GM23338 (cell line): ENCODE measurements around the gene GCSH. TPM values are rescaled to one million over a fixed set of nuclear protein-coding genes. Genes with fewer than 3 reads are reported as not detected.

Source experiments
- ATAC-seq: fragments of 200-7000 bp; cut with Tn5 transposase; 3 replicates; pipeline ENCODE4 v1.9.1; 2020
- DNase-seq: peaks from one replicate; pipeline ENCODE4 v3.0.0-alpha.2; 2015; ENCODE audit warnings: low spot score
- H2AFZ ChIP-seq: fragments of 200-600 bp; sonication (generic); 2 replicates; pipeline ENCODE4 v1.8.0; 2016; ENCODE audit warnings: antibody characterized with exemption, mild to moderate bottlenecking, moderate library complexity
- H3F3A ChIP-seq: fragments of 200-600 bp; sonication (generic); replicated peaks from 2 replicates; pipeline ENCODE4 v1.8.0; 2017; ENCODE audit warnings: antibody characterized with exemption, mixed run types, low read depth
- H3K27ac ChIP-seq: fragments of 200-600 bp; sonication (generic); 2 replicates; pipeline ENCODE4 v1.6.1; 2016; ENCODE audit warnings: low read depth
- H3K27me3 ChIP-seq: fragments of 200-600 bp; sonication (generic); 2 replicates; pipeline ENCODE4 v1.8.0; 2016; ENCODE audit warnings: mild to moderate bottlenecking, mixed run types, moderate library complexity; ENCODE audit not compliant: insufficient read depth
- H3K36me3 ChIP-seq: fragments of 200-600 bp; sonication (generic); 2 replicates; pipeline ENCODE4 v1.8.0; 2016; ENCODE audit warnings: mild to moderate bottlenecking; ENCODE audit not compliant: insufficient read depth
- H3K4me1 ChIP-seq: fragments of 200-600 bp; sonication (generic); 2 replicates; pipeline ENCODE4 v1.8.0; 2016; ENCODE audit warnings: mild to moderate bottlenecking, moderate library complexity; ENCODE audit not compliant: insufficient read depth
- H3K4me2 ChIP-seq: fragments of 200-600 bp; sonication (generic); 2 replicates; pipeline ENCODE4 v1.7.1; 2017; ENCODE audit warnings: mixed run types
- H3K4me3 ChIP-seq: fragments of 200-600 bp; sonication (generic); 2 replicates; pipeline ENCODE4 v1.6.1; 2016; ENCODE audit warnings: mixed run types
- H3K79me2 ChIP-seq: fragments of 200-600 bp; sonication (generic); replicated peaks from 2 replicates; pipeline ENCODE4 v1.8.0; 2017; ENCODE audit warnings: mild to moderate bottlenecking; ENCODE audit not compliant: insufficient read depth
- H3K9me2 ChIP-seq: fragments of 200-600 bp; sonication (generic); 2 replicates; pipeline ENCODE4 v1.8.0; 2017; ENCODE audit not compliant: insufficient read depth
- H4K20me1 ChIP-seq: fragments of 200-600 bp; sonication (generic); replicated peaks from 2 replicates; pipeline ENCODE4 v1.8.0; 2017; ENCODE audit warnings: mild to moderate bottlenecking; ENCODE audit not compliant: insufficient read depth
- H3K27ac Mint-ChIP-seq: 2 replicates; pipeline ENCODE4 v1.8.0; 2020; ENCODE audit warnings: inconsistent platforms, mild to moderate bottlenecking, moderate library complexity, mixed read lengths
- H3K27me3 Mint-ChIP-seq: 3 replicates; pipeline ENCODE4 v1.8.0; 2022; ENCODE audit warnings: low read depth, mild to moderate bottlenecking, moderate library complexity, mixed read lengths, inconsistent platforms; ENCODE audit not compliant: insufficient read depth, poor library complexity
- H3K36me3 Mint-ChIP-seq: 3 replicates; pipeline ENCODE4 v1.8.0; 2021; ENCODE audit warnings: low read depth, mild to moderate bottlenecking, inconsistent platforms, moderate library complexity, mixed read lengths
- H3K4me1 Mint-ChIP-seq: 3 replicates; pipeline ENCODE4 v1.8.0; 2020; ENCODE audit warnings: mild to moderate bottlenecking, inconsistent platforms, mixed read lengths
- H3K4me3 Mint-ChIP-seq: 3 replicates; pipeline ENCODE4 v1.8.0; 2021; ENCODE audit warnings: moderate library complexity, mild to moderate bottlenecking, inconsistent platforms, mixed read lengths
- H3K9me3 Mint-ChIP-seq: 3 replicates; pipeline ENCODE4 v1.8.0; 2020; ENCODE audit warnings: moderate library complexity, mild to moderate bottlenecking, inconsistent platforms, mixed read lengths
- CREB1 ChIP-seq: fragments of 250-450 bp; sonication (Bioruptor Pico); IDR thresholded peaks from 2 replicates; pipeline ENCODE4 v1.5.0; 2020; ENCODE audit warnings: low read depth, mild to moderate bottlenecking, moderate library complexity
- EZH2 ChIP-seq: fragments of 200-600 bp; sonication (generic); IDR thresholded peaks from one replicate; pipeline ENCODE4 v1.8.0; 2017; ENCODE audit warnings: antibody characterized with exemption, mild to moderate bottlenecking, low read depth; ENCODE audit not compliant: unreplicated experiment
- EZH2phosphoT487 ChIP-seq: fragments of 200-600 bp; sonication (generic); IDR thresholded peaks from one replicate; pipeline ENCODE4 v1.8.1; 2018; ENCODE audit warnings: antibody characterized with exemption; ENCODE audit not compliant: unreplicated experiment
- NANOG ChIP-seq: IDR thresholded peaks from 2 replicates; pipeline ENCODE4 v1.6.1; 2016; ENCODE audit warnings: antibody characterized with exemption, borderline replicate concordance
- POLR2AphosphoS5 ChIP-seq: IDR thresholded peaks from 2 replicates; pipeline ENCODE4 v1.6.1; 2016; ENCODE audit warnings: antibody characterized with exemption, low read depth
- REST ChIP-seq: IDR thresholded peaks from one replicate; pipeline ENCODE4 v1.6.1; 2018; ENCODE audit warnings: antibody characterized with exemption; ENCODE audit not compliant: unreplicated experiment
- STAT1 ChIP-seq: IDR thresholded peaks from one replicate; pipeline ENCODE4 v1.6.1; 2016; ENCODE audit warnings: antibody characterized with exemption; ENCODE audit not compliant: unreplicated experiment
- ZNF114 ChIP-seq: fragments of 250-450 bp; sonication (Bioruptor Pico); IDR thresholded peaks from 2 replicates; pipeline ENCODE4 v1.5.0; 2020; ENCODE audit warnings: mild to moderate bottlenecking, moderate library complexity
- ZNF331 ChIP-seq: fragments of 250-450 bp; sonication (Bioruptor Pico); IDR thresholded peaks from 2 replicates; pipeline ENCODE4 v1.5.0; 2020; ENCODE audit warnings: low read depth, mild to moderate bottlenecking, moderate library complexity
- polyA plus RNA-seq: library from polyadenylated mRNA; unstranded; fragments of >200 nt; fragmentation: Nextera tagmentation; extraction: Ambion mirVana; gene quantifications from 2 replicates; pipeline ENCODE4 v1.2.1, GENCODE V29; 2016
- total RNA-seq: library from RNA; depleted of rRNA; stranded (reverse); fragments of >200 nt; shearing (Covaris generic); gene quantifications from 2 replicates; pipeline ENCODE4 v1.2.3, GENCODE V29; 2014
- TF ChIP-seq, protein P1 (sequence below), 2 experiments: fragments of 200-600 bp in 1 of 2; sonication (generic) in 1 of 2; conservative IDR thresholded peaks; 2 replicates each; pipeline versions ENCODE4 v1.5.1 to v1.6.1; 2016 to 2017; ENCODE audit warnings: antibody characterized with exemption in 2 of 2, low read depth in 2 of 2, mild to moderate bottlenecking in 2 of 2, moderate library complexity in 1 of 2

Gene GCSH
- total and polyA plus RNA-seq, 2 experiments from 2014 or later = 118 to 389 TPM

DNA sequence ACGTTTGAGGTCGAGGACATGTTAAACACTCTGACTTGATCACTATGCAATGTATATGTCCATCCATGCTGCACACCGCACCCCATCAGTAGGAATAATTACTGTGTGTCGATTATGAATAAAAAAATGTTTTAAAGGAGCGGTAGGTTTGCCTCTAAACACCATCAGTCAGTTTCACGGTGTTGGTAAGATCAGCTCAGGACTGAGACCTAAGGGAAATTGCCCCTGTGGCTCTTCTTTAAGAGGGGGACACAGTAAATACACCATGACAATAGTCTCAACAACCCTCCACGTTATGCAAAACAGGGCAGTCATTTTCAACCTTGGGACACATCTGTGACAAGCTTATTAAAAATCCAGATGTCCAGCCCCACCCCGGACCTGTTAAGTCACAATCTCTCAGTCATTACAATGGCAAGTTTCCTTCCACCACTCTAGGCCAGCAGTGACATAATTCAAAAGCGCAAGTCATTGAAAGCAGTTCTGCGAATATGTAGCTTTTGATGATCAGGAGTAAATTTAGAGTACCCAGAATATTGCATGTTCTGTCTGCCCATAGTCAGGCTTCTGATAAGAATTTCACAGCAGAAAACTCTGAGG, 59.3 kb downstream of the GCSH start:
- Histone ChIP-seq H2AFZ (0 out of 2 replicates have a peak overlapping the region, but pooled peaks have one; percentile 29), H3K9me2 (0 out of 2 replicates have a peak, but pooled peaks cover 4% of the 10 kb centered on the region), H3K4me3 (peak overlapping the region; percentile 96), H3K79me2 (peaks cover 46% of the 10 kb centered on the region), H3K27ac (no peak overlapping the region), H4K20me1 (peaks cover 24% of the 10 kb centered on the region), H3K4me1 (peaks cover 9% of the 10 kb centered on the region), H3F3A (no peaks in the 10 kb centered on the region), H3K27me3 (no peaks in the 10 kb centered on the region), H3K4me2 (peak overlapping the region; percentile 100), H3K36me3 (peaks cover 15% of the 10 kb centered on the region)
- Mint-ChIP-seq H3K27me3 (peaks cover 6% of the 10 kb centered on the region), H3K27ac (peak overlapping the region; percentile 91), H3K4me3 (peak overlapping the region; percentile 90), H3K36me3 (peaks cover 48% of the 10 kb centered on the region), H3K4me1 (peaks cover 11% of the 10 kb centered on the region), H3K9me3 (peaks cover 12% of the 10 kb centered on the region; the same call in 2 of the 3 replicates)
- ATAC-seq (no peak), DNase-seq (no peak)
- TF ChIP-seq EZH2 (no peak), ZNF114 (CRISPR knock-in tag) (no peak), STAT1 (no peak), POLR2AphosphoS5 (no peak), CREB1 (CRISPR knock-in tag) (no peak), NANOG (no peak)

DNA sequence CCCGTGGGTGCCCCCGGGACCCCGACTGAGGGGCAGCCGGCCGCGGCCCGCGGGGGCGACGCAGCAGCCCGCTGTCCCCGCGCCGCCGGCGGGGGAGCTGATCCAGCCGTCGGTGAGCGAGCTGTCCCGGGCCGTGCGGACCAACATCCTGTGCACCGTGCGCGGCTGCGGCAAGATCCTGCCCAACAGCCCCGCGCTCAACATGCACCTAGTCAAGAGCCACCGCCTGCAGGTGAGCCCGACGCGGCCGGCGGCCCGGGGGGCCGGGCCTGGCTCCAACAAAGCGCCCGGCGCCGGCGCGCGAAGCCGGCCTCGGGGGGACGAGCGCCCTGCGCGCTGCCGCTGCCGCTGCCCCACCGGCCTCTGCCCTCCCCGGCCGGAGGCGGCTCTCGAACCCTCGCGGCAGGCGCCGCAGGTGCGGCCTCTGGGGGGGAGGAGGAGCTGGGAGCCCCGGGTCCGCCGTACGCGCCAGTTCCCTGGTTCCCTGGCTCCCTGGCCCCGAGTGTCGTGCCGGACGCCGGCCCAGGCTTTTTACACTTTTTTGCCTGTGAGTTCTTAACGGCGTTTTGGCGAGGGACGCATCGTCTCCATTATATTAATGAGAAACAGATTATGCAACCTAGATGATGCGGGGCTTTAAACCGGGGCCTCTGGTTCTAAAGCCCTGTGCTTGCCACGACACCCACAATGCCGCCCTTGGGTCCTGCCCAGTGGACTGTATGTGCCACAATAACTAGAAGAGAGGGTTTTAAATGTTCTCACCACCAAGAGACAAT, 60.0 kb downstream of the GCSH start:
- peak overlapping the region; percentile 96 for H3K4me3 ChIP-seq
- peaks cover 6% of the 10 kb centered on the region for H3K27me3 Mint-ChIP-seq
- peaks cover 12% of the 10 kb centered on the region; the same call in 2 of the 3 replicates for H3K9me3 Mint-ChIP-seq
- H3F3A ChIP-seq = no peaks in the 10 kb centered on the region
- peak overlapping the region; percentile 91 for H3K27ac Mint-ChIP-seq
- H3K4me2 ChIP-seq = peak overlapping the region; percentile 100
- peaks cover 46% of the 10 kb centered on the region for H3K36me3 Mint-ChIP-seq
- peaks cover 11% of the 10 kb centered on the region for H3K4me1 Mint-ChIP-seq
- H3K27ac ChIP-seq = 0 out of 2 replicates have a peak overlapping the region, but pooled peaks have one; percentile 45
- H4K20me1 ChIP-seq = peaks cover 24% of the 10 kb centered on the region
- H3K79me2 ChIP-seq = peaks cover 46% of the 10 kb centered on the region
- no peaks in the 10 kb centered on the region for H3K27me3 ChIP-seq
- peaks cover 8% of the 10 kb centered on the region for H3K36me3 ChIP-seq
- H3K4me1 ChIP-seq = peaks cover 9% of the 10 kb centered on the region
- H2AFZ ChIP-seq = 0 out of 2 replicates have a peak overlapping the region, but pooled peaks have one; percentile 29
- H3K9me2 ChIP-seq = 0 out of 2 replicates have a peak, but pooled peaks cover 4% of the 10 kb centered on the region
- DNase-seq (peak; percentile 69), ATAC-seq (peak; percentile 58)
- H3K4me3 Mint-ChIP-seq = peak overlapping the region; percentile 90
- TF ChIP-seq NANOG = no peak
- TF ChIP-seq EZH2phosphoT487 = no peak
- TF ChIP-seq, protein P1, sequence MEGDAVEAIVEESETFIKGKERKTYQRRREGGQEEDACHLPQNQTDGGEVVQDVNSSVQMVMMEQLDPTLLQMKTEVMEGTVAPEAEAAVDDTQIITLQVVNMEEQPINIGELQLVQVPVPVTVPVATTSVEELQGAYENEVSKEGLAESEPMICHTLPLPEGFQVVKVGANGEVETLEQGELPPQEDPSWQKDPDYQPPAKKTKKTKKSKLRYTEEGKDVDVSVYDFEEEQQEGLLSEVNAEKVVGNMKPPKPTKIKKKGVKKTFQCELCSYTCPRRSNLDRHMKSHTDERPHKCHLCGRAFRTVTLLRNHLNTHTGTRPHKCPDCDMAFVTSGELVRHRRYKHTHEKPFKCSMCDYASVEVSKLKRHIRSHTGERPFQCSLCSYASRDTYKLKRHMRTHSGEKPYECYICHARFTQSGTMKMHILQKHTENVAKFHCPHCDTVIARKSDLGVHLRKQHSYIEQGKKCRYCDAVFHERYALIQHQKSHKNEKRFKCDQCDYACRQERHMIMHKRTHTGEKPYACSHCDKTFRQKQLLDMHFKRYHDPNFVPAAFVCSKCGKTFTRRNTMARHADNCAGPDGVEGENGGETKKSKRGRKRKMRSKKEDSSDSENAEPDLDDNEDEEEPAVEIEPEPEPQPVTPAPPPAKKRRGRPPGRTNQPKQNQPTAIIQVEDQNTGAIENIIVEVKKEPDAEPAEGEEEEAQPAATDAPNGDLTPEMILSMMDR (conservative IDR thresholded peaks at IDR 0.05; ENCODE audit: low read depth in 2 of 2) = no peak
- no peak for TF ChIP-seq ZNF331 (CRISPR knock-in tag)
- no peak for TF ChIP-seq REST
- TF ChIP-seq STAT1 = no peak
